ENCODE measurements around the gene PIK3R3. TPM values are rescaled to one million over a fixed set of nuclear protein-coding genes. Genes with fewer than 3 reads are reported as not detected.

PIK3R3 gene
- total and polyA plus RNA-seq, 9 of the 15 experiments (the other 6 are each of a cell fraction or from before 2014, with no cell fraction given): 1.4 to 7.7 (median 4.6) TPM

GRCh38 chr1:46036894-46037839 lies 95.3 kb downstream of the PIK3R3 start (continued):
- no peak for TF ChIP-seq ELK1 (CRISPR knock-in tag; IDR thresholded peaks at IDR 0.05)
- peak; percentile 49; the same call in 1 of the 2 replicates for TF ChIP-seq ARID4B (CRISPR knock-in tag; IDR thresholded peaks at IDR 0.05)
- TF ChIP-seq ZBTB5 (IDR thresholded peaks at IDR 0.05): no peak
- TF ChIP-seq GTF2B (IDR thresholded peaks at IDR 0.05; ENCODE audit: extremely low read depth, insufficient read length): peak; percentile 78
- TF ChIP-seq REST (IDR thresholded peaks at IDR 0.05; ENCODE audit: borderline replicate concordance): peak; percentile 98
- no peak for TF ChIP-seq REST (CRISPR knock-in tag; IDR thresholded peaks at IDR 0.05; ENCODE audit: low read depth)
- TF ChIP-seq SMAD2 (IDR thresholded peaks at IDR 0.05; ENCODE audit: low read depth, low read length): no peak
- TF ChIP-seq ZNF785 (CRISPR knock-in tag; IDR thresholded peaks at IDR 0.05): no peak

Measured in K562 (cell line).